Activated CD8-positive, alpha-beta memory T cell treated with anti-CD3 and anti-CD28 coated beads, Interleukin-2, amount 50 U/mL, for 48 hours (primary cell): ENCODE results near the gene SEC31A.
"Not testable (repeated sequence)": the region's sequence is repeated elsewhere in the genome, so short reads cannot be mapped to it uniquely, and the experiment has no call there.

Source experiments
- DNase-seq: peaks from one replicate; pipeline ENCODE4 v3.0.0-alpha.2; 2020

The SEC31A gene

DNA sequence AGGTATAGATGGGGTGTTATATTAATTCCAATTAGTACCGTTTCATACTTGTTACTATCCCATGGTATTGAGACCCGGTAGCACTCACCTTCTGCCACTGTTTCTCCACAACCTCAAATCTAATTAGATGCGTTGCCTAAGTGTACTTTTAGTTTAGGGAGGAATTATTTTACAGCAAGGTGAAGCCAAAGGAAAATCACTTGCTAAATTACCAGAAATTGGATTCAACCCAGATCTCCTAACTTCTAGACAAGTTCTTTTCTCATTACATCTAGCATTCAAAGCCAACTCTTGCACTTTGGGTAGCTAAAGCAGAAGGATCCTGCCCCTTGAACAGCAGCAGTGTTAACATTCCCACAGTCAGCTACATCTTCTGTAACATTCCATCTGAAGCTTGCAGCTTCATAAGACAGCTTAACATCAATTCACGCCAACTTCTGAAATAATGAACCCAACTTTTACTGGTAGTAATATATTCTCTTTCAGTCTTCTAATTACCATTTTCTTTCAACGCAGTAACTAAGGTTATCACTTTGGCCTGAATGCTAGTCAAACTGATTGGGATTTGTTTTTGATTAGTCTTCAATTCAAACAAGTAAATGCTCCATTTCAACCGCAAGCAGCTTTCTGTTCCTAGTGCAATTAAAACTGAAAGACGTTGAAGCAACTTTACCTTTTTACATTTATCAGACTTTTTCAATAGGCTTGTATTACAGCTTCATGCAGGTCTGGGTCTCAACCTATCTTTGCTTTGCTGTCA lies 934 bp upstream of the SEC31A start:
- no peak for DNase-seq

DNA sequence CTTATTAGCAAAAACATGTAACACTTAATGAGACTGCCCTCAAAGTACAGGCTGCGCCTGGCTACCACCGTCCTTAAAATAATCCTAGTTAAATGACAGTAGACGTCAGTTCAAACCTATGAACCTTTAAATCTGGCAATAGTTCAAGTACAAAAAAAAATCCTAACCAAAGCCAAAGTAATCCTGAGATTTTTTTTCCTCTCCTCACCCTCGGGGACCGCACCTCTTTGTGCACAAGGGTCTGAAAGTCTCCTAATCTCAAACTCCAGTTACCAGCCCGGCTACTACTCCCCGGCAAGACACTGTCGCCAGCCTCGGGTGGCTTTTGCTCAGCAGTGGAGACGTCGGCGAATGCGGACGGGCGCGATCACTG lies 439 bp downstream of the SEC31A start:
- no peak for DNase-seq

GRCh38 chr4:82889287-82889686 lies 1.7 kb downstream of the SEC31A start:
- DNase-seq, result no peak

DNA sequence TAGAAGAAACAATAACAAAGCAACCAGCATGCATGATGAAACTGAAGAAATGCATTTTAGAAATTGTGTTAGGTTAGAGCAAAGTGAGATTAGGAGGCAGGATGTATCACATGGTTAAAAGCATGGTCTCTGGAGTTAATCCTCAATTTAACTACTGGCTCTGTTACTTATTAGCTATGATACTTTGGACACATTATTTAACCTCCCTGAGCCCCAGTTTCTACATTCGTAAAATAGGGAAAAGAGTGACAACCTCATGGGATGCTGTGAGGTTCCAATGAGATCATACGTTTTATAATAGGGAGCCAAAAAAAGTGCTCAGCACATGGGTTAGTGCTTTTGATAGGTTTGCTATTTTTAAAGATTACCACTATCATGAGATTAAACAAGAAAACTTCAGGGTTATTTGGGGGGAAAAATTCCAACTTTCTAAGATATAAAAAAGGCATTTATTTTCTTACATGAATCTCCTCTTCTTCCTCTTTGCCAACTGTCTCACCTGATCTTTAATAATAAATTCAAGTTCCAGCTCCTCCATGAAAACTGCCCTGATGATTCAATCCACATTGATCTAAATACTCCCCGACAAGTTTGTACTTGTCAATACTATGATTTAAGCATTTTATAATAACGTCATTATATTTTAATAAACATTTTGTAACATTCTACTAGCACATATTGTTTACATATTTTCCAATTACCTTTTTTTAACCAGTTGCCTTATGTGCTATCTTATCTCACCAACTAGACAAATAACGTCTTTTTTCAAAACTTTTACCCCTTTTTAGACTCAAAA lies 4.6 kb downstream of the SEC31A start:
- no peak for DNase-seq

GRCh38 chr4:82885410-82885809 lies 5.5 kb downstream of the SEC31A start:
- no peak for DNase-seq

GRCh38 chr4:82868572-82868971 lies 22.4 kb downstream of the SEC31A start:
- DNase-seq, result no peak

- DNase-seq, result no peak
Observed at GRCh38 chr4:82866706-82867385, 24.1 kb downstream of the SEC31A start.

DNA sequence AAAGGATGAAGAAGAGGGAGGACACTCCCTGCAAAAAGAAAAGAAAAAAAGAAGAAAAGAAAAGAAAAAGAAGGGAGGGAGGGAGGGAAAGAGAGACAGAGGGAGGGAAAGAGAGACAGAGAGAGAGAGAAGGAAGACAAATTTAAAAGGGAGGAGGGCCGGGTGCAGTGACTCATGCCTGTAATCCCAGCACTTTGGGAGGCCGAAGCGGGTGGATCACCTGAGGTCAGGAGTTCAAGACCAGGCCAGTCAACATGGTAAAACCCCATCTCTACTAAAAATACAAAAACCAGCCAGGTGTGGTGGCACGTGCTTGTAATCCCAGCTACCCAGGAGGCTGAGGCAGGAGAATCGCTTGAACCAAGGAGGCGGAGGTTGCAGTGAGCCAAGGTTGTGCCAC lies 24.9 kb downstream of the SEC31A start:
- not testable (repeated sequence) for DNase-seq

- DNase-seq, result no peak
Observed at GRCh38 chr4:82865592-82865991, 25.4 kb downstream of the SEC31A start.

GRCh38 chr4:82864336-82864979 lies 26.5 kb downstream of the SEC31A start:
- DNase-seq, result no peak

DNA sequence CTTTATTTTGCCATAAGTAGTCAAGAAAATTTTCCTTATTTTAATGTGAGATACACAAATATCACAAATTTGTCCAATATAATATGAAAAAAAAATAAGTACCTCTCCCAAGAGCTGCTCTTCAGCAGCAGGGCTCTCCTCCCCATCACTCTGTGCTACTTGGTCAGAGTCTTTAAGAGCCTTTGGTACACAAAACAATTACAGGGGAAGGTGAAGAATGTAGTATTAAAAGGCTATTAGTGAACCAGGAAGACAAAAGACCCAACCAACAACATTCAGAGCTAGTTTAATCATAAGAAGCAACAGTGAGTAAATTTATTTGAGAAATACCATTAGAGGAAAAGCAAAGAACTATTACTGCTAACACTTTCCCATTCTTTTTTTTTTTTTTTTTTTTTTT lies 29.4 kb downstream of the SEC31A start:
- DNase-seq, result no peak

GRCh38 chr4:82860487-82860886 lies 30.5 kb downstream of the SEC31A start:
- DNase-seq, result not testable (repeated sequence)

DNA sequence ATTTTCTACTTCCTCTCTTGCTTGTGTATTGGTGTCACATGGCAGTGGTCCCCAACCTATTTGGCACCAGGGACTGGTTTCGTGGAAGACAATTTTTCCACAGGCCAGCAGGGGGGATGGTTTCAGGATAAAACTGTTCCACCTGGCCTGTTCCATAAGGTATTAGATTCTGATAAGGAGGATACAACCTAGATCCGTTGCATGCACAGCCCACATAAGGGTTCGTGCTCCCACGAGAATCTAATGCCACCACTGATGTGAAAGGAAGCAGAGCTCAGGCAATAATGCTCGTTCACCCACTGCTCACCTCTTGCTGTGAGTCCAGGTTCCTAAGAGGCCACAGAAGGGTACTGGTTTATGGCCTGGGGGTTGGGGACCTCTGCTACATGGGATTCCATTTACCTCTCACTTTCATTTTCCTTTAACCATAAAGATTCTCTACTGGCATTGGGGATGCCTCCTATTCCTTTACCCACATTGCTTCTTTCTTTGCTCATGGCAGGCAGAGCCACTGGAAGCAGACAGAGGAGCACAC lies 38.1 kb downstream of the SEC31A start:
- no peak for DNase-seq

- DNase-seq, result no peak
Observed at GRCh38 chr4:82851885-82852750, 38.8 kb downstream of the SEC31A start.

DNA sequence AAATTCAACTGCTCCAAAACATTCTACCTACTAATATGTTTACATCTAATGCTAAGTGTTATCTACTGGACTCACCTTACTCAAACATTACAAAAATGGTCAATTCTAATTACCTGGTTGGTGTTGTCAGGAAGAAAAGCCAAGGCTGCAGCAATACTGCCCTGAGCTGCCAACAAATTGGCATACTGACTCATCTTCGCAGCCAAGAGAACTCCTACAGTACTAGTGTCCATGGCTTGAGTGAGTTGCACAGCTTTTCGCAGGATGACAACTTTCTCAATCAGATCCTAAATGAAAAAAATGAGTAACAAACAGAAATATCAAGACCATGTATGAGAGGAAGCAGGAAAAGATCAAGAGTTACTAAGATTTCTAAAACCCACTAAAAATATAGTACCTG lies 39.6 kb downstream of the SEC31A start:
- no peak for DNase-seq

DNA sequence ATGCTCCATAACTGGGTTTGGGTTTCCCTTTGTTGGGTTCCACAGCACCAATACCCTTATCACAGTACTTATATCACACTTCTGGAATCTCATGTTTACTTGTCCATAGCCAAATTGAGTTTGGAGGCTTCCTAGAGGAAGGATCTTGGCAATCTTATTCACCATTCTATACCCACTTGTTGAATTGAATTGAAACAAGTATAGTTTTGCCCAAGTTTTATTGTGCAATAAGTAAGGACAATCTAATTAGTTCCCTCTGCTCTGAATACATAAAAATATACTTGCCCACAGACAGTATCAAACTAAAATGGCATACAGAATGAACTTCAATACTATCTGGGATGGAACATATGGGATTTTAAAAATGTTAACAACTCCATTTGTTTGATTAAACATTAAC lies 40.3 kb downstream of the SEC31A start:
- DNase-seq, result no peak

GRCh38 chr4:82848706-82849105 lies 42.2 kb downstream of the SEC31A start:
- no peak for DNase-seq

- no peak for DNase-seq
Observed at GRCh38 chr4:82842593-82842992, 48.4 kb downstream of the SEC31A start.

GRCh38 chr4:82839624-82840023 lies 51.3 kb downstream of the SEC31A start:
- DNase-seq, result no peak

GRCh38 chr4:82833696-82834313 lies 57.1 kb downstream of the SEC31A start:
- no peak for DNase-seq

- DNase-seq, result not testable (repeated sequence)
Observed at GRCh38 chr4:82833060-82833459, 57.9 kb downstream of the SEC31A start.

DNA sequence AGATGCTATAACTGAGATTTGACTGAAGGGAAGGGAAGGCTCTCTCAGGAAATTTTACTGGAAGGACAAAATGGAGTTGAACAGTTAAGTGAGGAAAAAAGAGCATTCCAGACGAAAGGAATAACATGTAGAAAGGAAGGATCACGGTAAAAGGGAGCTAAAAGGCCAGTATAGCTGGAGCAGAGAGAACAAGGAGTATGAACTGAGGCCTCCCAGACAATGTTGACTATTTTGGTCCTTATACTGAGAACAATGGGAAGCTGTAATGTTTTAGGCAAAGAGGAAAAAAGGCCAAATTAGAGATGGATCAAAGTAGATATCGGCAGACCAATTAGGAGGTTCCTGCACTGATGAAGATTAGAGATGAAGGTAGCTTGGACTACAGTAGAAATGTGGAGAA lies 65.5 kb downstream of the SEC31A start:
- no peak for DNase-seq
